ENCODE measurements around the gene SAA4.
A peak's percentile ranks its signal among the peaks of the same experiment; 100 is the strongest.
"Not testable (repeated sequence)": the region's sequence is repeated elsewhere in the genome, so short reads cannot be mapped to it uniquely, and the experiment has no call there.

SAA4 gene

DNA sequence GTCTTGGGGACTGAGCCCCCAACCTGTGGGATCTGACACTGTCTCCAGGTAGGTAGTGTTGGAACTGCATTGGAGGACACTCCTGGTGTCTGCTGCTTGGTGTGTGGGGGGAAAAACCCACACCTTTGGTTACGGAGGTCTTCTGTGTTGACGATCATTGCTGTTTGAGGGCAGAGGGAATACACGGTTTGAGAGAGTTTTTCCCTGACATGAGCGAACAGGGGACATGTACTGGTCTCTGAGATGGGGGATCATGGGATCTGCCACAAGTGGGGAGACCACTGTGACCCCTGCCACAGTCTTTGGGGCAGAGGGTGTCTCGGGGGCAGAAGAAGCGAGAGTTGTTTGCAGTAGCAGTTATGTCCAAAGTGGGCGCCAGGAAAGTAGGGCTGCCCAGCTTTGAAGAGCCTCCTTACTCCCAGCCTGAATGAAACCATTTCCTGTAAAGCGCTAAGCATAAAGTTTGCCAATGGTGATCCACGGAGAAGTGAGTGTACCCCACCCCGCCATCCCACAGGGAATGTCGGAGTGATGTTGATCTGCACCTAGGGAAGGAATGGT is 17.3 kb upstream of the SAA4 start:
- no peak for TF ChIP-seq ZFX (IDR thresholded peaks at IDR 0.05)
- TF ChIP-seq, protein P1, sequence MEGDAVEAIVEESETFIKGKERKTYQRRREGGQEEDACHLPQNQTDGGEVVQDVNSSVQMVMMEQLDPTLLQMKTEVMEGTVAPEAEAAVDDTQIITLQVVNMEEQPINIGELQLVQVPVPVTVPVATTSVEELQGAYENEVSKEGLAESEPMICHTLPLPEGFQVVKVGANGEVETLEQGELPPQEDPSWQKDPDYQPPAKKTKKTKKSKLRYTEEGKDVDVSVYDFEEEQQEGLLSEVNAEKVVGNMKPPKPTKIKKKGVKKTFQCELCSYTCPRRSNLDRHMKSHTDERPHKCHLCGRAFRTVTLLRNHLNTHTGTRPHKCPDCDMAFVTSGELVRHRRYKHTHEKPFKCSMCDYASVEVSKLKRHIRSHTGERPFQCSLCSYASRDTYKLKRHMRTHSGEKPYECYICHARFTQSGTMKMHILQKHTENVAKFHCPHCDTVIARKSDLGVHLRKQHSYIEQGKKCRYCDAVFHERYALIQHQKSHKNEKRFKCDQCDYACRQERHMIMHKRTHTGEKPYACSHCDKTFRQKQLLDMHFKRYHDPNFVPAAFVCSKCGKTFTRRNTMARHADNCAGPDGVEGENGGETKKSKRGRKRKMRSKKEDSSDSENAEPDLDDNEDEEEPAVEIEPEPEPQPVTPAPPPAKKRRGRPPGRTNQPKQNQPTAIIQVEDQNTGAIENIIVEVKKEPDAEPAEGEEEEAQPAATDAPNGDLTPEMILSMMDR (conservative IDR thresholded peaks at IDR 0.05): no peak

DNA sequence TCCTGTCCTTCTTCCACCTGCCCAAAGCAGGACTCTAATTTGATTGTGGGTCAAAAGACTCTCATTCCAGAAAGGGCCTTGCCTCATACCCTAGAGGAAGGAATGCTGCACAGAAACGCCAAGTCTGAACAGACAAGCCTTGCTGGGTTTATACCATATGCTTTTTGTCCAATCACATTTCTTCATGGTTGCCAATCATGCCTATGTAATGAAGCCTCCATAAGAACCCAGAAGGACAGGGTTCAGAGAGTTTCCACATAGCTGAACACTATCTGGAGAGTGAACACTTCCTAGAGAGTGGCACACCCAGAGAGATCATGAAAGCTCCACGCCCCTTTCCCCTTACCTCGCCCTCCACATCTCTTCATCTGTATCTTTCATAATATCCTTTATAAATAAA is 16.6 kb upstream of the SAA4 start:
- H3K27ac ChIP-seq: no peak overlapping the region
- no peak for TF ChIP-seq ZFX (IDR thresholded peaks at IDR 0.05)
- TF ChIP-seq, protein P1 (conservative IDR thresholded peaks at IDR 0.05): no peak

More for the DNA sequence above, 17.3 kb upstream of the SAA4 start:
- no peak overlapping the region for H3K27ac ChIP-seq

DNA sequence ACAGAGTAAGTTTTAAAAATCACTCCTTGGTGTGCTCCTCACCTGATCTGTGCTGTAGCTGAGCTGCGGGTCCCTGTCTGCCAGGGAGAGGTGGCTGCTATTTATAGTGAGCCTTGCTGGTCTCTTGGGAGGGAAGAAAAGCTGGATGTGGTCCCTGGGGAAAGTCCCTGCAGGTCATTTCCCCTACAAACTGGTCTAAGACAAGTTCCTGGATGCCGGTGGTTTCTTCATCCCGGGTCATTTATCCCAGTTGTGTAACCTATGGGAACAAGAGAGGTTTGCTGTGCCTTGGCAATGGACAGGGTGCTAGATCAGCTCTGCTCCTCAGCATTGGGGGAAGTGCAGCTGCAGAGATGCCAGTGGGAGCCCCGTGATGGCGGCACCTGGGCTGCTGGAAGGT is 12.0 kb upstream of the SAA4 start, which contains the start of gene SAA2:
Gene SAA2, minus strand, starts transcription at position 108 of the 400 bp plus-strand sequence. CDS start 657 bp downstream, outside the sequence.
- TF ChIP-seq ZFX (IDR thresholded peaks at IDR 0.05): no peak
- TF ChIP-seq, protein P1 (conservative IDR thresholded peaks at IDR 0.05): no peak
- no peak within 1 kb of the TSS for H3K27ac ChIP-seq

DNA sequence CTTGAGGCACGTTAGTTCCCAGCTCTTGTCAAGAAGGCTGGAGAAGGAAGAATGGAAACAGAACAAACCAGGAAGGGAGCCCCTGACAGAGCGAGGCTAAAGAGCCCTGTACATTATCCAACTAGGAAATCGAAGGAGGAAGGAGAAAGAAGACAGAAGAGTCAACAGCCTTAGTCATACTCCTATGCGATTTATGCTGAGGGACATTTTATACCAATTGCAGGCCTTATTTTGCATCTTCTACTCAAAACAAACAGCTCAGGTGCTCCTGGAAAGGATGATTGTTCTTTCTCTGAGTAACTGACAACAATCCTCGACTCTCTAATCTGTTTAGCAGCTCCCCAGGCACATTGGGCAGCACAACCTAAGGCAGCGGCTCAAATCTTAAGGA is 10.6 kb upstream of the SAA4 start:
- H3K27ac ChIP-seq: not testable (repeated sequence)

DNA sequence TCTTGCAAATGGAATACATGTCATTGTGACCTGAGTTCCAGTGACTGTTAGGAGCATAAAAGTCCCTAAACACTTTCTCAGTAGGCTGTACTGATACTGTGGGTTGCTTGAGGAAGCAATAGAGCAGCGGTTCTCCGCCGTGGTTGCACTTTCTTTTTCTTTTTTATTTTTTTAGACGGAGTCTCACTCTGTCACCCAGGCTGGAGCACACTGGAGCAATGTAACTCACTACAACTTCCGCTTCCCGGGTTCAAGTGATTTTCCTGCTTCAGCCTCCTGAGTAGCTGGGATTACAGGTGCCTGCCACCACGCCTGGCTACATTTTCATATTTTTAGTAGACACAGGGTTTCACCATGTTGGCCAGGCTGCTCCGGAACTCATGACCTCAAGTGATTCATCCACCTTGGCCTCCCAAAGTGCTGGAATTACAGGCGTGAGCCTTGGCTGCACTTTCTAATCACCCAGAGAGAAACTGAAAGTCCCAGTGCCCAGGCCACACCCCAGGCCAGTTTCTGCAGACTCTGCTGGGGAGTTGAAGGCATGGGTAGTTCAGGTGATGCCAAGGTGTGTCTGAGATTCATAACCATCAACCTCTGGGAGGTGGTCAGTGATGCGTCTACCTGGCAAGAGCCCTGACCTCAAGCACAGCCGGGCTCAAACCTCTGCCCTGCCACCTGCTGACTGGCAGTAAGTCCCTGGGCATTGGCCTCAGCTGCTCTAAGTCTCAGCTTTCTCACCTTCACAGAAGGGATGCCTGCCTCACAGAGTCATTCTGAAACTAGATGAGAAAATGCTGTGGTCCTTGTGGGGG is 10.0 kb upstream of the SAA4 start:
- H3K27ac ChIP-seq: not testable (repeated sequence)

DNA sequence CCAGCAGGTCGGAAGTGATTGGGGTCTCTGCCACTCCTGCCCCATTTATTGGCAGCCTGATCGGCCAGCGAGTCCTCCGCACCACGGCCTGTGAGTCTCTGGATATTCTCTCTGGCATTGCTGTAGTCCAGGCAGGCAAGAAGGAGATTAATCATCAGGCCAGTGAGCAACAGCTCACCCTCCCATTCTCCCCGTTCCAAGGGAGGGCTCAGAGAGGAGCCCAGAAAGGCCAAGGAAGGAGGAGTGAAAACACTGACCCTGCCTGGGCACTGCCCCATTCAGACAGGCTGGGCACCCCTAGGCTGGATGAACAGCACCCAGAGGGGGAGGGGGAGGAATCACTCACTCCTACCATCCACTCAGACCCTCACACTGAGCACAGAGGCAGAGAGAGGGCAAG is 8.8 kb upstream of the SAA4 start:
- no peak for TF ChIP-seq ZFX (IDR thresholded peaks at IDR 0.05)
- TF ChIP-seq, protein P1 (conservative IDR thresholded peaks at IDR 0.05): no peak
- H3K27ac ChIP-seq: no peak overlapping the region

DNA sequence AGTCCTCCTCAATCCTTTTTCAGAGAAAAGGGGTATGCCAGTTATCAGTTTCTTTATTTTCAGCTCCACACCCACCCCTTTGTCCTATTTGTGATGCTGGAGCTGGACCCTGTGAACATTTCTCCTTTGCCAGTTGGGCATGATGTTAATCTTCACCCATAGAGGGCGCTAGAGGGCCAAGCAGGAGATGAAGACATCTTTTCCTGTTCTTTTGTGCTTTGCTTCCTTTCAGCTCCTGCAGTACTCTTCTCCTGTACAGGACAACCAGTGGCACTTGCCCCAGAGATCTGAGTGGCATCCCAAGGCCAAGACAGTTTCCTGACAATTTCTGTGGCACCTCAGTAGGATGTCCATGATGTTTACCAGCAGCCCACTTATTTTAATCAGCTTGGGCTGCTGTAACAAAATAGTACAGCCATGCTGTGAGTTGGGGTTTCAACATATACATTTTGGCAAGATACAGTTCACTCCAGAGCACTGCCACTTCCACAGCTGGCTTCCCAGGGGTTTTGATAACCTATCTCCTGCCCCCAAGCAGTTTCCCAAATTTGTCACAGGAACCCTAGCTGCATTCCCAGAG is 7.3 kb upstream of the SAA4 start:
- TF ChIP-seq, protein P1 (conservative IDR thresholded peaks at IDR 0.05): peak; percentile 90
- TF ChIP-seq ZFX (IDR thresholded peaks at IDR 0.05): no peak
- H3K27ac ChIP-seq: no peak overlapping the region

DNA sequence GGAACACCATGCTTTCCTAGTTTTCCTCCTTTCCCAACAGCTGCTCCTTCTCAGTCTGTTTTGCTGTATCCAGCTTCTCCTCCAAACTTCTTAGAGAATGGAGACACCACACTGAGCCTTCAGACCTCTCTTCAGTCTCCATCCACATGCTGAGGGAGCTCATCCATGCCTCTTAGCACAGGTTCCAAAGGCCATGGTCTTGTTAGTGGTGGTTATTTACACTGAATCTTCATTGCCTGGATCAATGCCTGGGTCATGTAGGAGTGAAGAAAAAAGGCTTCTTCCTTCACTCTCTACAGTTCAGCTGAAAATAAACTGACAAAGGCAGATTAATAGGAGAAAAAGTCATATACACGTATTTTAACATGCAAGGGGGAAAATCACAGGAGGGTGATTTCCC is 3.1 kb upstream of the SAA4 start:
- TF ChIP-seq ZFX (IDR thresholded peaks at IDR 0.05): no peak
- TF ChIP-seq, protein P1 (conservative IDR thresholded peaks at IDR 0.05): no peak
- no peak overlapping the region for H3K27ac ChIP-seq
